Ramos (cell line): ENCODE data around the gene SLC2A9.
"Not testable (repeated sequence)": the region's sequence is repeated elsewhere in the genome, so short reads cannot be mapped to it uniquely, and the experiment has no call there.

Experiments used
- in situ Hi-C: fragments of 300-500 bp; cut with MboI; formaldehyde crosslinking; loops from one replicate; pipeline ENCODE4 v1.14.3; 2022; ENCODE audit warnings: low sequenced_read_pairs; ENCODE audit not compliant: unreplicated experiment

Gene SLC2A9

DNA sequence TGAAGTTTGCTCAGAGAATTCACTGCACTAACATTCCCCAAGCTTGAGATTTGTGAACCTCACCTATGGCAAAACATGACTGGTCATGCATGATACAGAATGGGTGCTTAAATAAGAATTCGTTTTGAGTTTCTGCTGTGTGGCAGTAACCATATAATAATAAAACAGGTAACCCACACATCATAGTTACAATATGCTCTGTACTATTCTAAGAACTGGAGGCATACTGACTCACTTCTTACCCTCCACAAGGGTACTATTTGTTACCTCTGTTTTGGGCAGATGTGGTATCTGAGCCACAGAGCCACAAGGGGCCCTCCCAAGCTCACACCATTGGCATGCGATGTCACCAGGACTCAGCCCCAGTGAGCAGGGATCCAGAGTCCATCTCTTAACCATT is 17.6 kb downstream of the SLC2A9 start:
- in situ Hi-C loops: no loop called here

DNA sequence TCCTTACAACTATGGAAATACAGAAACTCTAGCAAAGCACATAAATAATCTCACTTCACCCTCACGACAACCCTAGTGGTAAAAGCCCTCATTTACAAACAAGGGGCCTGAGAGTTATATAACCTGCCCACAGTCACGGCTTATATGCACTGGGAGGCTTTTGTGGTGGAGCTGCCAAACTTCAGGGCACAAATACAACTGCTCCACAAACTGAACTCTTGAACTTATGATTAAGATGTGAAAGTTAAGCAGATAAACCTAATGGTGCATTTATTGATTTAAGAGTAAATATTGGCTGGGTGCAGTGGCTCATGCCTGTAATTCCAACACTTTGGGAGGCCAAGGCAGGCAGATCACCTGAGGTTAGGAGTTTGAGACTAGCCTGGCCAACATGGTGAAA is 19.0 kb downstream of the SLC2A9 start:
- in situ Hi-C loops: no loop called here

DNA sequence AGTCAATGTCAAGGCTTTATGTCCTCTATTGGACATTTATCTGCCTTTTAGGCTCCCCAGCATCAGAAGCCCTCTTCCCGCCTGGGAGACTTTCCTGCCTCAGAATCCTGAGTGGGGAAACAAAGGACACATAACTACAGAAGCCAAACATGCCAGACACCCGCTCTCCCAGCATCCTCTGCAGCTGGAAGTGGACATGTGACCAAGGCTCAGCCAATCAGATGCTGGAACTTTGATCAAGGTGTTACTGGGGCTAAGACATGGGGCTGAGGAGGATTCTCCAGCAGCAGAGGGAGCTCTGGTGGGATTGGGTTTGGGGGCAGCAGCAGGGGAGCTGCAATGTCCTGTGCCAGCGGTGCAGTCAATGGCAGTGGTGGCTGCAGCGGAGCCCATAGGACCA is 19.5 kb downstream of the SLC2A9 start:
- in situ Hi-C loops: no loop called here

DNA sequence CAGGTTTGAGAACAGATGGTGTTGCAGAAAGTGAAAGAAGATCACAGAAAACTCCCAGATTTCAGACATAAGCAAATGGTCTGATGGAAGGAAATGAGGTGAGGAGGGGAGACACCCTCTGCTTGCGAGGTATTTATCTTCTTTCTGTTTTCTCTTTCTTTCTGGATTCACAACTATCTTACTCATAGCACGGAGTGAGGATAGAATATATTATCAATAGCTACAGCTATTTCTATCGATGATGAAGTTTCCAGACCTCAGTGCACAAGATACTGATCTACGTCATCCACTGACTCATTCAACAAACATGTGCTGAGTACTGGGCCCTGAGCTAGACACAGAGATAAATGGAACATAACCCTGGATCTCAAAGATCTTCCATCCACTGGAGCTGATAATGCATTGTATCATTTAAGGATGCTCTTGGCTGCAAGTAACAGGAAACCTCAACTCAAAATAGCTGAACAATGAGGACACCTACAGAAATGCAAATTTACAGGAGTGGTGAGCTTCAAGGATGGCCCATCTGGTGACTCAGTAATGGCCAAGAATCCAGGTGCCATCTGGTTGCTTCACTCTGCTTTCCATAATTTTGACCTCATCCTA is 21.2 kb downstream of the SLC2A9 start:
- in situ Hi-C loops: no loop called here

DNA sequence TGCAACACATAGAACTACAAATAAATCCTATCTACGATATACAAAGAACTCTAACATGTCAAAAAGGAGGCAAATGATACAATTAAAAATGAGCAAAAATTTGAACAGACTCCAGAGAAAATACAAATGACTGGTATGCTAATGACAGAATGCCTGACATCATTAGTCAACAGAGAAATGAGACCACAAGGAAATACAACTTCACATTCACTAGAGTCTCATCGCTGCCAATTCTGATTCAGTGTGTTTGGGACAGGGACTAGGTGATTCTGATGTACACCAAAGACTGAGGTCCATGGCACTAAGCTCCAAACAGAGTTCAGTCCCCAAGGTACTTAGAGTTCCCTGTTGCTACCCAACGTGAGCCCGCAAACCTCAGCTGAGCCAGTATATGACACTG is 23.4 kb downstream of the SLC2A9 start:
- in situ Hi-C loops: no loop called here

DNA sequence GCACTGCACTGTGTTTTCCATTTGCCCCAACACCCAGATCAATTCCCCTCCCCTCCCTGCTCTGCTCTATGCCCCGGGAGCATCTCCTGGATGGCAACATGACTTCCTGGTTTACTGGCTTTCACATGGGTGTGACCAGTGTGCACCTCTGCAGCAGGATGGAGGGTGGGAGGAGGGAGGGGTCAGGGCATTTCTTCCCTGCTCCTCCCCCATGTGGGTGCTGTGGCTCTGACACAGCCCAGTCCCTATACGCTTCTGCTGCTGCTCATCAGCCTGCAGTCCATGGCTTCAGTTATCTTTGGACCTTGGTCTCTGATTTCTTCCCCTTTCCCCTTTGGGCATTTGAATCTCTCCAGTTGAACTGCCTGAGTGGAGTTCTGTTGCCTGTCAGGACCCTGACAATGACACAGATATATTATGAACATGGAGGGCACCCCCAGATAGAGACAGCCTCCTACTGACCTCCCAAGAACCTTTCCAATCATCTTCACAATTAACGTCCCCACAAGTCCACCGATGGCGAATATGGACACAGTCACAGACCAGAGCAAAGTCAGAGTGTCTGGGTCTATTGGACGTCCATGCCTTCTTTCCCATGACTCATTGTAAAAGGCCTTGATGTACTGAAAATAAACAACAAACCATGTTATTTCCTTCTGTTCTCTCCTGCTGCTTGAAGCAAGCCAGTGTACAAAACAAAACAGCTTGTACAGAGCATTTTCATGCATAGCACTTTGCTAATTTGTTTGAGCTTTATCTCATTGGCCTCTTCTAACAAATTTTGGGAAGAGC is 24.8 kb downstream of the SLC2A9 start:
- in situ Hi-C loops: no loop called here

DNA sequence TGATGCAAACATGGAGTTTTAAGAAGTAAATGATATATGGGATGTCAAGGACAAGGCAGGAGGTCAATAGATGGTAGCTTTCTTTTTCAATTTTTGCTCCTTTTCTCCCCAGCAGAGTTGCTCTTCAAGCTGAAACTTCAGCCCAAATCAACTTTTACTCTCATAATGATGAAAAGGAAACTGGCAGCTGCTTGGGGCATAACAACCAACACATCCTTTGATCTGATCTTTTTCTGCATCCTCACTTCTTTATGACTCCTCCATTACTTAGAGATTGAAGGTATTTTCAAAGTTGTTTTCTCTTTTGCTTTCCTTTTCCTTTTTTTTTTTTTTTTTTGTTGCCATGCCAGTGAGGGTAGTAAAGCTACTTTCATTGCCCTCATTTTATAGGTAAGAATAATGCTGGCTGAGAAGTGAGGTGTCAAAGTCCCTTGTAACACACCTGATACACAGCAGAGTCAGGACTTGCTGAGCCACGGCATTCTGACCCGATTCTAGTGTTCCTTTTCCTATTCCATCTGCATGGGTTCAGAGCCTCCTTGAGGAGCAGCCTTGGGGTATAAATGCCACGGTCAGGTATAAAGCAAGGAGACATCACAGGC is 26.9 kb downstream of the SLC2A9 start:
- in situ Hi-C loops: no loop called here

DNA sequence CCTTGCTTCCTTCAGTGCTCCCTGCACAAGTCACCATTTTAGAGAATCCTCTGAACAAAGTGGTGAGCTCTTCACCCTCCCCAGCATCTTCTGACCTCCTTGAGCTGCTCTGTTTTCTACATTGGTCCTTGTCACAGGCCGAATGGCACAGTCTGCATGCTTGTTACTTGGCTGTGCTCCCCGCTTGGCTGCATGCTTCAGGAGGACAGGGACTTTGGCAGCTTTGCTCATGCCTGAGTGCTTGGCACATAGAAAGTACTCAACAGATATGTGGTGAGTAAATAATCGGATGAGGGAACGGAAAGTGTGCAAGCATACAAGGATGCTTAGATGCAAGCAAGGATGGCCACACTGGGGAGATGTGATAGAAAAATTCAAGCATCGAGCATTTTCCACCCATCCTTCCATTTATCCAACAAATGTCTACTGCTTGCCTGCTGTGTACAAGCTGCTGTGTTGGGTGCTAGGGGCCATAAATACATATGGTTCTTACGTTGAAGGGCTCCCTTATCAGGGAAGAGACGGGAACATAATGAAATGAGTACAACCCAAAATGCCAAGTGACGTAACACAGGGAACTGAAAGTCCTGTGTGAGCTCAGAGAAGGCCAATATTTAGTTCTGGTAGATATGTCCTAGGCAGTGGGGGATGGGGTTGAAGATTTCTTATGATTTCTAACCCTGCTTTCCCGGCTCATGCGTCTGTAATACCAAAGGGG is 31.2 kb downstream of the SLC2A9 start:
- in situ Hi-C loops: no loop called here

DNA sequence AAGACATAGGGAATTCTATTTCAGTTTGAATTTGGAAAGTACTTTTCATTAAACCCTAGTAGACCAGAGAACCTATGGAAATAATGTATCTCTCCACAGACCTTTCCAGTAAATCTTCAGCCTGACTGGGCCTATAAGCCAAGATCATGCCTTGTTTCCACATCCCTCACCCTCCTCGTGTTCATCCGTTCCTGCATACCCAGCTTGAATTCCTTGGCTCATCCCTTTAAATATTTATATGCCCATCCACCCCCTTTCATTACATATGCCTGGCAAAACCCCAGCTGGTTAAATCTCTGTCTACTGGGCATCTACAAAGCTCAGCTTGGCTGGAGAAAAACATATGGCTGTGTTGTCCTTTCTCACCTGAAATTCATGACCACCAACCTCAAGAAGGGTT is 32.4 kb downstream of the SLC2A9 start:
- in situ Hi-C loops: no loop called here

DNA sequence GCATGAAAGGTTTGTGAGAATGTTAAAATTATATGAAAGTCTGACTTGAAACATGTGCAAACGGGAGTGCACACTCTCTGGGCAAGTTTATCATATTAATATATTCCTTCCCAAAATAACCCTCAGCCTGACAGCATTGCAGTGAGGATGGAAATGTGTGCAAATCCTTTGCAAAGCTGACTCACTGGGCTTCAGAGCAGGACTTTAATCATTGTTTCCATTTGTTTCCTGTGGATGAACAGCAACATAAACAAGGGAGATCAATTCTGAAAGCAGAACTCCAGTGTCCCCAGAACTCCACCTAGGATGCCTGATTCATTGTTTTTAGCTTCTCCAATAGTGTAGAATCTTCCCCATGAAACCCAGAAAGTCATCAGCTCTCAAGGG is 32.9 kb downstream of the SLC2A9 start:
- in situ Hi-C loops: no loop called here

DNA sequence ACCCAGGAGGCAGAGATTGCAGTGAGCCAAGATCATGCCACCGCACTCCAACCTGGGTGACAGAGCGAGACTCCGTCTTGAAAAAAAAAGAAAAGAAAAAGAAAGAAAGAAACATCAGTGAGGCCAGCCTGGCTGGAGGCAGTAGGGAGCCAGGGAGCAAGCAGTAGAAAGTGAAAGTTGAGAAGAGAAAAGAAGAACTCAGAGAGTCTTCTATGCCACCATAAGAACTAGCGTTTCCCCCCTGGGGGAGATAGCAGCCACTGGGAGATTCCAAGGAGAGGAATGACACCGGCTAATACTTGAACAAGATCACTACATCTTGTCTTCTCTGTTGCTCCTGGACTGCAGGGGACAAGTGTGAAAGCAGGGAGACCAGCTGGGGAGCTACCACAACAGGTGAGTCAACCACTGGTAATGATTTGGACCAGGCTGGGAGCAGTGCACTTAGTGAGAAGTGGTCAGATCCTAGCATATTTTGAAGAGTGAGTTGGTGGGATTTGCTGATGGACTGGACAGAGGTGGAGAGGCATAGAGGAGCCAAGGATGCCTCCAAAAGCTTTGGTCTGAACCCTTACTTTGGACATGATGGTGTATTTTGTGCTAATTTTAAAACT is 33.4 kb downstream of the SLC2A9 start:
- in situ Hi-C loops: no loop called here

DNA sequence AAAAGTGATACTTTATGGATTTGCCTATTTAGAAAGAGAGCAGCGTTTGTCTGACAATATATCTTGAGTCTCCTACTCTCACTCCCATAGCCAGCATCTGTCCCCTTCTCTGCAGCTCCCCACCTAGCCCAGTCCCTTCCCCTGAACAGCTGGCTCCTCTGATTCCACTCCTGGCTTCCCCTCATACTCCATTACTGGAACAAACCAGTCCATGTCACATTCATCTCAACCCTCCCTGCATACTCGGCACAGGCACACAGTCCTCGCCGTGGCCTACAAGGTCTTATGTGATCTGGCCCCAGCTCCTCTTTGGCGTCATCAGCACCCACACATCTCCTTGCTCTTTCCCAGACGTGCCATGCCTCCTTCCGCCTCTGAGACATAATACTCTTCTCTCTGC is 36.7 kb downstream of the SLC2A9 start:
- in situ Hi-C loops: no loop called here

DNA sequence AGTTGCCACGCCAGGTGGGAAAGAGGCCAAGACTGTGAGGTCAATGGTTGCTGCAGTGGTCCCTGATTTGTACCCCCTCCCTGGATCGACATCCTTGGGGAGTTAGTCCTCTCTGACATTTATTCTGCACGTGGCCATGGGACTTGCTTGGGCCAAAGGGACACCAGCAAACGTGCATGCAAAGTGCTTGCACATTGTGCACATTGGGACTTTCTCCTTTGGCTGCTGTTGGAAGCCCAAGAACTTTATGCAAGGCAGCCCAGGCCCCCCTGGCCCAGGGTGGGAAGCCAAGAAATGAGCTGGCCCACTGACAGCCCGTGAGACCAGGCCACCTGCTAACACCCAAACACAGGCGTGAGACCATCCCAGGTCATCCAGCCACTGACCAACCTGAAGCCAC is 38.1 kb downstream of the SLC2A9 start:
- in situ Hi-C loops: no loop called here

DNA sequence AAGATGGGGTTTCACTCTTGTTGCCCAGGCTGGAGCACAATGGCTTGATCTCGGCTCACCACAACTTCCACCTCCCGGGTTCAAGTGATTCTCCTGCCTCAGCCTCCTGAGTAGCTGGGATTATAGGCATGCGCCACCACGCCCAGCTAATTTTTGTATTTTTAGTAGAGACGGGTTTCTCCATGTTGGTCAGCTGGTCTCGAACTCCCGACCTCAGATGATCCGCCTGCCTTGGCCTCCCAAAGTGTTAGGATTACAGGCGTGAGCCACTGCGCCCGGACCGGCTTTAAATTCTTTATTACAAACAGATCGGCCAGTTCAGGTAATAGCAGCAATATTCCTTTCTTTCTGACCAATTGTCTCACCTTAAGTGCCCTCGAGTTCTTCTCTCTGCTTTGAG is 39.4 kb downstream of the SLC2A9 start:
- in situ Hi-C loops: not testable (repeated sequence)

DNA sequence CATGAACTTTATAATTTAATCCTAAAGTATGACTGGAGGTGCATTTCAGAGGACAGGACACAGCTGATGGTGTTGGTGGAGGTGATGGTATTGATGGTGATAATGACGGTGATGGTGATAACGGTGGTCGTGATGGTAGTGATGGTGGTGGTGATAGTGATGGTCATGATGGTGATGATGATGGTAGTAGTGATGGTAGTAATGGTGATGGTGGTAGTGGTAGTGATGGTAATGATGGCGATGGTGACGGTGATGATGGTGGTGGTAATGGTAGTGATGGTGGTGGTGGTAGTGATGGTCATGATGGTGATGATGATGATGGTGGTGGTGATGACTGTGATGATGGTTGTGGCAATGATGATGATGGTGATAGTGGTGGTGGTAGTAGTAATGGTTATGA is 40.4 kb downstream of the SLC2A9 start:
- in situ Hi-C loops: no loop called here

DNA sequence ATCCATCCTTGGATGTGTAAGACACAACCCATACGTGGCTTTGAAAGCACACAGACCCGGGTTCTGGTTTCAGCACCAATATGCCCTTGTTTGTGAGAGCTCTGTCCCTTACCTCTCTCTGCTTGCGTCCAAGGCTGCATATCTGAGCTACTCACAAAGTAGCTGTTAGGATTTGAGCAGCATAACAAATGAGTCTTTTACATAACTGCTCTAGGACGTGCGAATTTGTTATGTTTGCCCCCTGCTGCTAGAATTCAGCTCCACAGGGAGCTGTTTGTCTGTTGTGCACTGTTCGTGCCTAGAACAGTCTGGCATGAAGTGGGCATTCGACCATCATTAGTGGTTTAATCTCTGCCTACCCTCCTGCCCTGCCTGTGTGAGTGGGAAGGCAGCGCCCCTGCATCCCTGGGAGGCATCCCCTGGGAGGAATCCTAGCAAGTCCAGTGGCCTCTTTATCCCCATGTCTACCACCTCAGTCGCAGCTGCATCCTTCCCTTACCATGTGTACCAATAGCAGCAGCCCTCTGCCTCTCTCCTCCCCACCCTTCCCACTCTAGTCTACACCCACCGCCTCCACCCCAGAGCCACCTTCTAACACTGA is 42.1 kb downstream of the SLC2A9 start:
- in situ Hi-C loops: no loop called here

DNA sequence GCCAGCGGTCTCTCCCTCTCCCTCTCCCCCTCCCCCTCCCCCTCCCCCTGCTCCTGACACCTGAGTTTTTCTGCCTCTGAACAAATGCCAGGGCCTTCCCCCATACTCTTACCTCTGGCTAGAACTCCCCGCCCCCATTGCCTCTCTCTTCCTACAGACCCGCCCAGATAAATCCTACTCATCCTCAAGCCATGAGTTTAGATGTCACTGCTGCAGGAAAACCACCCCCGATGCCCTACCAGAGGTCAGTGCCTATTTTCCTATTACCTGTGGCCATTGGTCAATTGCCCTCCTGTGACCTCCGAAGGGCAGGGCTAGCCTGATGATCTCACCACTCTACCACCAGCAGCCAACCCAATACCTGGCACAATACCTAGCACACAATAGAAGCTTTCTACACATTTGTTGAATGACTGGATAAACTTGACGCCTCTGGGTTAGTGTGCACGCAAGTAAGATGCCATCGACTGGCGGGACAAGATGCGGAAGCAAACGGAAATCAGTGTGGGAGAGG is 43.7 kb downstream of the SLC2A9 start:
- in situ Hi-C loops: no loop called here

DNA sequence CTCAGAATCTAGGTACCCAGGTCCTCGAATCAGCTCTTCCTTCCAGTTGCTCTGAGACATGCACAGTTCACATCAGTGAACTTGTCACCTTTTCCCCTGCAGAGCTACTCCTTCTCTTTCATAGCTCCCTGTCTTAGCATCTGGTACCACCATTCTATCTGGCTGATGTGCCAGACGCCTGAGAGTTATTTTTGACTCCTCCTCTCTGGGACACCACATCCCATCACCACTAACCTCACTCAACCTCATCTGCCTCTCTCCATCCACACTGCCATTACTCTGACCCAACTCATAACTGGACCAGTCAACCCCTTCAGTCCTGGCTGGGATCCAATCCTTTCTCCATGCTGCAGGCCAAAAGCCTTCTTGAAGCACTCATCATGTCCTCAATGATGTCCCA is 44.5 kb downstream of the SLC2A9 start:
- in situ Hi-C loops: no loop called here

DNA sequence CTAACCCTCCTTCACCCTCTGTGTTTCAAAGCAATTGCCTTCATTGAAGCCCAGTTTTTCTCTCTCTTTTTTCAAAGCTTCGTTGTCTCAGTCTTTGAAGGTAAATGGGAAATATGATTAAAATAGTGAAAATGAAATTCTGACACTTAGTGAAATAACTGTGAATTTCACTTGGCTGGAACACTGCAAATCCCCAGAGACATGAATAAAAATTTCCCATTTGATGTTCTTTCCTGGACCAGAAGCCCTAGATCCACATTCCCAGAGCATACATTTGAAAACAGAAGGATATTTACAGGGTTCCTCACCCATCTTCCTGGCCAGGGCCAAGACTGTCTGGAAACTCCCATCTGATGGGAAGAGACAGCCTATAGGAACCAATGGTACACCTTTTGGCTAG is 45.0 kb downstream of the SLC2A9 start:
- in situ Hi-C loops: no loop called here

DNA sequence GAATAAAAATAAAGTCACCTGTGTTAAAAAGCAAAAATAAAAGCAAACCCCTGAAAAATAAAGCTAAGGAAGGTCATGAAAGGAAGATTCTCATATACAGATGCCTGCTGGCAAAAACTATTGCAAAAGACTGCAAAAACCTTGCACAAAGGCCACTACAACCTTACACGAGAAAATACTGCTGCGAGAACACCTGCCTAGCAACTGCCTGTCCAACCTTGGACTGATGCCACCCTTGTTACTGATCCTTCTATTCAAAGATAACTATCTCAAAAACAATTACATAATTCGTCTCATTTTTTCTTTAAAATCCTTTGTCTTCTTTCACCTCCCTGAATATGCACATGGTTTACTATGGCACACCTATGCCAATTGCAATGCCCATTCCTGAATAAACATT is 49.6 kb downstream of the SLC2A9 start:
- in situ Hi-C loops: no loop called here
